GM12878 (cell line): Measurements from ENCODE around the gene P2RX7. TPM values are rescaled to one million over a fixed set of nuclear protein-coding genes. Genes with fewer than 3 reads are reported as not detected.

Experiments
- ATAC-seq: fragments of 200-7000 bp; cut with Tn5 transposase; 3 replicates; pipeline ENCODE4 v1.9.1; 2020; ENCODE audit warnings: mild to moderate bottlenecking, moderate library complexity
- BruUV-seq: library from RNA; stranded (reverse); fragments of 400-500 nt; replicated peaks from 2 replicates; lab custom pipeline; 2021; lab: Mats Ljungman, UMichigan
- CTCF ChIA-PET: fragments of 300-600 bp; sonication (Branson Sonifier 250); formaldehyde crosslinking; extraction: SDS; loops from one replicate; lab custom pipeline; 2021; ENCODE audit warnings: inconsistent platforms; lab: Yijun Ruan, JAX
- POLR2A ChIA-PET: fragments of 350-600 bp; formaldehyde crosslinking; extraction: SDS; loops from one replicate; lab custom pipeline; 2021; ENCODE audit warnings: inconsistent platforms; lab: Charles Lee
- RAD21 ChIA-PET: fragments of 300-600 bp; sonication (Branson Sonifier 250); formaldehyde crosslinking; loops from one replicate; lab custom pipeline; 2023; ENCODE audit warnings: antibody characterized with exemption; ENCODE audit not compliant: unreplicated experiment; lab: Charles Lee
- SMC1A ChIA-PET: fragments of 300-600 bp; sonication (Branson Sonifier 250); formaldehyde crosslinking; loops from one replicate; lab custom pipeline; 2023; ENCODE audit not compliant: unreplicated experiment, uncharacterized antibody; lab: Charles Lee
- DNase-seq: peaks from one replicate; pipeline ENCODE4 v3.0.0-alpha.2; 2011; ENCODE audit warnings: low read depth, low spot score
- FAIRE-seq: peaks from 3 replicates; lab custom pipeline; 2011; peaks lifted over from hg19 to GRCh38; lab: Jason Lieb, UNC
- H2AFZ ChIP-seq: 2 replicates; pipeline ENCODE4 v1.6.0; 2011; ENCODE audit warnings: low read depth, low read length, control low read depth; ENCODE audit not compliant: control insufficient read depth
- H3K27ac ChIP-seq: 2 replicates; pipeline ENCODE4 v1.5.1; 2011; ENCODE audit warnings: control low read depth; ENCODE audit not compliant: control insufficient read depth, insufficient read depth
- H3K27me3 ChIP-seq, 2 experiments: replicated peaks in 1 of 2; 2 replicates each; pipeline versions ENCODE4 v1.6.0 to v1.6.1; 2011; ENCODE audit warnings: low read length in 1 of 2; ENCODE audit not compliant: control insufficient read depth in 2 of 2, insufficient read depth in 2 of 2
- H3K36me3 ChIP-seq, 2 experiments: 2 replicates each; pipeline ENCODE4 v1.5.1; 2011; ENCODE audit warnings: low read length in 1 of 2; ENCODE audit not compliant: control insufficient read depth in 2 of 2, insufficient read depth in 2 of 2
- H3K4me1 ChIP-seq: 2 replicates; pipeline ENCODE4 v1.6.1; 2011; ENCODE audit warnings: mild to moderate bottlenecking, low read length, moderate library complexity, mixed read lengths; ENCODE audit not compliant: control insufficient read depth, insufficient read depth
- H3K4me2 ChIP-seq: 2 replicates; pipeline ENCODE4 v1.6.0; 2011; ENCODE audit warnings: control low read depth; ENCODE audit not compliant: control insufficient read depth, insufficient read depth
- H3K4me3 ChIP-seq: fragments of 200-600 bp; sonication (generic); 2 replicates; pipeline ENCODE4 v1.5.1; 2016
- H3K79me2 ChIP-seq: 2 replicates; pipeline ENCODE4 v1.6.0; 2011; ENCODE audit warnings: low read length; ENCODE audit not compliant: control insufficient read depth, insufficient read depth
- H3K9ac ChIP-seq: 2 replicates; pipeline ENCODE4 v1.8.0; 2011; ENCODE audit warnings: low read length, control low read depth, mixed read lengths; ENCODE audit not compliant: control insufficient read depth, insufficient read depth
- H3K9me3 ChIP-seq: replicated peaks from 3 replicates; pipeline ENCODE4 v1.5.1; 2011; ENCODE audit warnings: mild to moderate bottlenecking, low read length; ENCODE audit not compliant: control insufficient read depth, insufficient read depth
- H4K20me1 ChIP-seq: 2 replicates; pipeline ENCODE4 v1.6.0; 2011; ENCODE audit not compliant: control insufficient read depth, insufficient read depth
- ATF2 ChIP-seq: IDR thresholded peaks from 2 replicates; pipeline ENCODE4 v1.6.1; 2012; ENCODE audit warnings: low read length, inconsistent platforms
- ELK1 ChIP-seq: IDR thresholded peaks from 2 replicates; pipeline ENCODE4 v1.6.1; 2012; ENCODE audit warnings: low read depth, low read length, improper control_type of control experiment
- ESRRA ChIP-seq: IDR thresholded peaks from 2 replicates; pipeline ENCODE4 v1.6.1; 2012; ENCODE audit warnings: mild to moderate bottlenecking, low read length, improper control_type of control experiment
- ETV6 ChIP-seq, 2 experiments: fragments of 450-650 bp in 1 of 2; IDR thresholded peaks in 1 of 2; conservative IDR thresholded peaks in 1 of 2; 2 replicates each; pipeline ENCODE4 v1.6.1; 2014; ENCODE audit warnings: antibody characterized with exemption in 1 of 2, borderline replicate concordance in 1 of 2, low read depth in 1 of 2, mild to moderate bottlenecking in 1 of 2, moderate library complexity in 1 of 2
- GABPA ChIP-seq: IDR thresholded peaks from 2 replicates; pipeline ENCODE4 v1.6.1; 2014; ENCODE audit warnings: antibody characterized with exemption, low read depth, mild to moderate bottlenecking, inconsistent platforms
- HDAC6 ChIP-seq: fragments of 200-600 bp; sonication (generic); IDR thresholded peaks from one replicate; pipeline ENCODE4 v1.8.0; 2017; ENCODE audit warnings: antibody characterized with exemption; ENCODE audit not compliant: unreplicated experiment
- JUNB ChIP-seq: IDR thresholded peaks from 2 replicates; pipeline ENCODE4 v1.6.1; 2016; ENCODE audit warnings: antibody characterized with exemption, mild to moderate bottlenecking
- MEF2A ChIP-seq: IDR thresholded peaks from 2 replicates; pipeline ENCODE4 v1.6.1; 2011; ENCODE audit warnings: low read depth, mild to moderate bottlenecking, low read length, moderate library complexity; ENCODE audit not compliant: insufficient read depth
- MYC ChIP-seq: IDR thresholded peaks from 2 replicates; pipeline ENCODE4 v1.6.1; 2011; ENCODE audit warnings: mild to moderate bottlenecking, low read length, moderate library complexity, inconsistent platforms; ENCODE audit not compliant: insufficient read depth, insufficient replicate concordance, insufficient read length, severe bottlenecking
- NFYA ChIP-seq: IDR thresholded peaks from 2 replicates; pipeline ENCODE4 v1.6.1; 2011; ENCODE audit warnings: low read depth, mild to moderate bottlenecking, low read length, improper control_type of control experiment, borderline replicate concordance
- PAX8 ChIP-seq: fragments of 450-650 bp; IDR thresholded peaks from 2 replicates; pipeline ENCODE4 v1.6.1; 2017; ENCODE audit warnings: mild to moderate bottlenecking, moderate library complexity
- PML ChIP-seq: IDR thresholded peaks from 2 replicates; pipeline ENCODE4 v1.6.1; 2012; ENCODE audit warnings: low read length, inconsistent platforms
- POLR2AphosphoS2 ChIP-seq: IDR thresholded peaks from 2 replicates; pipeline ENCODE4 v1.6.1; 2011; ENCODE audit warnings: low read depth, mild to moderate bottlenecking, low read length, improper control_type of control experiment, moderate library complexity
- RBBP5 ChIP-seq: fragments of 200-600 bp; sonication (generic); conservative IDR thresholded peaks from 2 replicates; pipeline ENCODE4 v1.6.1; 2016
- TARDBP ChIP-seq: IDR thresholded peaks from 2 replicates; pipeline ENCODE4 v1.6.1; 2016; ENCODE audit warnings: borderline replicate concordance
- TBL1XR1 ChIP-seq: IDR thresholded peaks from 2 replicates; pipeline ENCODE4 v1.6.1; 2012; ENCODE audit warnings: low read depth, low read length, improper control_type of control experiment
- ZSCAN29 ChIP-seq: fragments of 450-650 bp; IDR thresholded peaks from 2 replicates; pipeline ENCODE4 v1.6.1; 2017; ENCODE audit warnings: mild to moderate bottlenecking, moderate library complexity
- WGBS: methylation state at CpG from one replicate; pipeline ENCODE4 v1.1.6; 2016; ENCODE audit warnings: low lambda C conversion rate; ENCODE audit not compliant: insufficient replicate concordance, insufficient coverage; ENCODE audit errors: missing lambda C conversion rate; 5-methylcytosine and 5-hydroxymethylcytosine counted together
- in situ Hi-C: fragments of 300-500 bp; cut with MboI; formaldehyde crosslinking; loops from 9 replicates; pipeline ENCODE4 v1.14.3; 2018; ENCODE audit warnings: mixed read lengths
- intact Hi-C: fragments of 100-400 bp; cut with micrococcal nuclease; formaldehyde crosslinking; loops from one replicate; pipeline ENCODE4 v1.14.2; 2022; ENCODE audit not compliant: unreplicated experiment
- polyA plus RNA-seq, 11 experiments: library from polyadenylated mRNA; depleted of rRNA in 4 of 11; unstranded in 6 of 11; stranded (reverse) in 5 of 11; fragments of >200 nt; fragmentation: Nextera tagmentation in 4 of 11; fragmentation: Illumina TruSeq in 1 of 11; extraction: Ambion mirVana in 4 of 11; extraction: Trizol in 1 of 11; gene quantifications; 1 replicate in 1 of 11; 2 replicates in 10 of 11; pipeline versions ENCODE4 v1.2.1 to v1.2.3, GENCODE V29; 2011 to 2016; ENCODE audit warnings: inconsistent platforms in 2 of 11, missing spikeins in 2 of 11, low read depth in 1 of 11
- total RNA-seq, 4 experiments: library from RNA; depleted of rRNA in 3 of 4; stranded (reverse); fragments of >200 nt in 3 of 4; fragmentation: Illumina TruSeq in 1 of 4; extraction: Trizol in 1 of 4; gene quantifications; 2 replicates each; pipeline versions ENCODE4 v1.2.1 to v1.2.3, GENCODE V29; 2013 to 2021
- TF ChIP-seq, protein P1 (sequence below): fragments of 450-650 bp; IDR thresholded peaks from 2 replicates; pipeline ENCODE4 v1.6.1; 2017; ENCODE audit warnings: antibody characterized with exemption, mild to moderate bottlenecking, moderate library complexity

P2RX7 gene
- total and polyA plus RNA-seq, 10 of the 15 experiments (the other 5 are each of a cell fraction or from before 2014, with no cell fraction given): 0.74 to 2.6 (median 1.5) TPM

DNA sequence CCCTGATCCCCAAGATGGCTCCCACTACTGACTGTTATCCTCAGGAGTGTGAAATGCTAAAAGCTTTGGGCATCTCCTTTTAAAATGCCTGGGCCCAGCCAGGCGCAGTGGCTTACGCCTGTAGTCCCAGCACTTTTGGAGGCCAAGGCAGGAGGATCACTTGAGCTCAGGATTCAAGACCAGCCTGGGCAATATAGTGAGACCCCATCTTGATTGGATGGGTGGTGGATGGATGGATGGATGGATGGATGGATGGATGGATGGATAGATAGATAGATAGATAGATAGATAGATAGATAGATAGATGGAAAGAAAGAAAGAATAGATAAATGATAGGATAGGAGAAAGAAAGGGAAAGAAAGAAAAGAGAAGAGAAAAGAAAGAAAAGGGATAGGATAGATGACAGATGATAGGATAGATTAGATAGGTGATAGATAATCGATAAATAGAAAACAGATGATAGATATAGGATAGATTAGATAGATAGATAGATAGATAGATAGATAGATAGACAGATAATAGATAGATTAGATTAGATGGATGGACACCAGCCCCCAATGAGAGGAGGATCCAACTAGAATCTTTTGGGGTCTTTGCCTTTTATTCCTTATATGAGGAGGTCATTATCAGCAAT lies 86.8 kb downstream of the P2RX7 start:
- ChIA-PET SMC1A (interaction anchor here (0.7 kb wide), 1 partner anchor 116 kb away, joined by 4 read pairs; no protein-coding TSS in a partner anchor), CTCF (interaction anchor here (0.5 kb wide), 1 partner anchor 27 kb away, joined by 4 read pairs; no protein-coding TSS in a partner anchor)
- no peak for FAIRE-seq

More for the DNA sequence above, 86.8 kb downstream of the P2RX7 start:
- 96% methylated on average over 3 of the region's 3 CpGs for WGBS
- no peaks in the 10 kb centered on the region for H3K79me2 ChIP-seq
- no peak overlapping the region for H3K9ac ChIP-seq
- ChIA-PET POLR2A (no interaction called here), RAD21 (no interaction called here)
- ATAC-seq (no peak), DNase-seq (no peak)
- TF ChIP-seq GABPA: no peak
- TF ChIP-seq PML: no peak
- no peak for TF ChIP-seq POLR2AphosphoS2
- TF ChIP-seq ELK1: no peak
- TF ChIP-seq NFYA: no peak
- TF ChIP-seq ZSCAN29: no peak
- no peak for TF ChIP-seq ATF2
- no peak for TF ChIP-seq PAX8
- TF ChIP-seq TBL1XR1: no peak
- TF ChIP-seq ETV6 (conservative IDR thresholded peaks at IDR 0.05 in 1 of 2, IDR thresholded peaks at IDR 0.05 in 1 of 2; ENCODE audit: borderline replicate concordance in 1 of 2, low read depth in 1 of 2): no peak
- TF ChIP-seq MYC: no peak
- TF ChIP-seq, protein P1, sequence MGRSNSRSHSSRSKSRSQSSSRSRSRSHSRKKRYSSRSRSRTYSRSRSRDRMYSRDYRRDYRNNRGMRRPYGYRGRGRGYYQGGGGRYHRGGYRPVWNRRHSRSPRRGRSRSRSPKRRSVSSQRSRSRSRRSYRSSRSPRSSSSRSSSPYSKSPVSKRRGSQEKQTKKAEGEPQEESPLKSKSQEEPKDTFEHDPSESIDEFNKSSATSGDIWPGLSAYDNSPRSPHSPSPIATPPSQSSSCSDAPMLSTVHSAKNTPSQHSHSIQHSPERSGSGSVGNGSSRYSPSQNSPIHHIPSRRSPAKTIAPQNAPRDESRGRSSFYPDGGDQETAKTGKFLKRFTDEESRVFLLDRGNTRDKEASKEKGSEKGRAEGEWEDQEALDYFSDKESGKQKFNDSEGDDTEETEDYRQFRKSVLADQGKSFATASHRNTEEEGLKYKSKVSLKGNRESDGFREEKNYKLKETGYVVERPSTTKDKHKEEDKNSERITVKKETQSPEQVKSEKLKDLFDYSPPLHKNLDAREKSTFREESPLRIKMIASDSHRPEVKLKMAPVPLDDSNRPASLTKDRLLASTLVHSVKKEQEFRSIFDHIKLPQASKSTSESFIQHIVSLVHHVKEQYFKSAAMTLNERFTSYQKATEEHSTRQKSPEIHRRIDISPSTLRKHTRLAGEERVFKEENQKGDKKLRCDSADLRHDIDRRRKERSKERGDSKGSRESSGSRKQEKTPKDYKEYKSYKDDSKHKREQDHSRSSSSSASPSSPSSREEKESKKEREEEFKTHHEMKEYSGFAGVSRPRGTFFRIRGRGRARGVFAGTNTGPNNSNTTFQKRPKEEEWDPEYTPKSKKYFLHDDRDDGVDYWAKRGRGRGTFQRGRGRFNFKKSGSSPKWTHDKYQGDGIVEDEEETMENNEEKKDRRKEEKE: no peak
- TF ChIP-seq RBBP5: no peak
- no peak for TF ChIP-seq MEF2A
- no peak for TF ChIP-seq ESRRA
- TF ChIP-seq TARDBP: no peak
- no peak for TF ChIP-seq JUNB
- TF ChIP-seq HDAC6: no peak
- H2AFZ ChIP-seq: no peak overlapping the region
- peaks cover 0 to 4% of the 10 kb centered on the region in 2 experiments; a peak in 3 of 4 replicates for H3K36me3 ChIP-seq
- H3K27me3 ChIP-seq: no peaks in the 10 kb centered on the region
- peaks cover 6% of the 10 kb centered on the region for H3K4me1 ChIP-seq
- H3K4me2 ChIP-seq: no peak overlapping the region
- in situ Hi-C loops (no loop called here), intact Hi-C loops (no loop called here)
- no peak overlapping the region for H3K4me3 ChIP-seq
- no peak overlapping the region for H3K27ac ChIP-seq
- H3K9me3 ChIP-seq: no peaks in the 10 kb centered on the region
- no peaks in the 10 kb centered on the region for H4K20me1 ChIP-seq
- BruUV-seq: no TSS peak
